H1 (cell line): ENCODE results near the gene CHST11. TPM values are rescaled to one million over a fixed set of nuclear protein-coding genes. Genes with fewer than 3 reads are reported as not detected.

Experiments
- BACH1 ChIP-seq: IDR thresholded peaks from 2 replicates; pipeline ENCODE4 v1.6.1; 2012; ENCODE audit warnings: low read length, improper control_type of control experiment
- RAD21 ChIP-seq, 2 experiments: IDR thresholded peaks in 1 of 2; conservative IDR thresholded peaks in 1 of 2; 2 replicates each; pipeline ENCODE4 v1.6.1; 2011; ENCODE audit warnings: low read depth in 2 of 2, low read length in 2 of 2, improper control_type of control experiment in 1 of 2, inconsistent platforms in 1 of 2, mild to moderate bottlenecking in 1 of 2, moderate library complexity in 1 of 2
- polyA plus RNA-seq, 7 experiments: library from polyadenylated mRNA; depleted of rRNA in 3 of 7; stranded (reverse) in 5 of 7; unstranded in 2 of 7; fragments of >200 nt in 5 of 7; fragments of 200-250 nt in 2 of 7; gene quantifications; 1 replicate in 5 of 7; 2 replicates in 1 of 7; 4 replicates in 1 of 7; pipeline versions ENCODE4 v1.2.1 to v1.2.3, GENCODE V29; 2011 to 2013; ENCODE audit warnings: missing spikeins in 2 of 7, mixed read lengths in 2 of 7
- total RNA-seq: library from RNA; stranded (reverse); fragmentation: NEBNext Ultra II Directional; extraction: Animal tissue kit (Norgen Biotek cat#: 25700); gene quantifications from 2 replicates; pipeline ENCODE4 v1.2.1, GENCODE V29; 2021
- TF ChIP-seq, protein P1 (sequence below): fragments of 300-600 bp; sonication (generic); IDR thresholded peaks from 2 replicates; pipeline ENCODE4 v1.7.1; 2012; ENCODE audit warnings: low read length, moderate library complexity, mild to moderate bottlenecking, inconsistent platforms; ENCODE audit not compliant: insufficient replicate concordance

The CHST11 gene
- total and polyA plus RNA-seq, 2 of the 8 experiments (the other 6 are each of a cell fraction or from before 2014, with no cell fraction given): 14.4 to 20.8 TPM

- TF ChIP-seq RAD21 (IDR thresholded peaks at IDR 0.05 in 1 of 2, conservative IDR thresholded peaks at IDR 0.05 in 1 of 2; ENCODE audit: low read depth in 2 of 2, low read length in 2 of 2) (no peak), BACH1 (no peak)
- TF ChIP-seq, protein P1, sequence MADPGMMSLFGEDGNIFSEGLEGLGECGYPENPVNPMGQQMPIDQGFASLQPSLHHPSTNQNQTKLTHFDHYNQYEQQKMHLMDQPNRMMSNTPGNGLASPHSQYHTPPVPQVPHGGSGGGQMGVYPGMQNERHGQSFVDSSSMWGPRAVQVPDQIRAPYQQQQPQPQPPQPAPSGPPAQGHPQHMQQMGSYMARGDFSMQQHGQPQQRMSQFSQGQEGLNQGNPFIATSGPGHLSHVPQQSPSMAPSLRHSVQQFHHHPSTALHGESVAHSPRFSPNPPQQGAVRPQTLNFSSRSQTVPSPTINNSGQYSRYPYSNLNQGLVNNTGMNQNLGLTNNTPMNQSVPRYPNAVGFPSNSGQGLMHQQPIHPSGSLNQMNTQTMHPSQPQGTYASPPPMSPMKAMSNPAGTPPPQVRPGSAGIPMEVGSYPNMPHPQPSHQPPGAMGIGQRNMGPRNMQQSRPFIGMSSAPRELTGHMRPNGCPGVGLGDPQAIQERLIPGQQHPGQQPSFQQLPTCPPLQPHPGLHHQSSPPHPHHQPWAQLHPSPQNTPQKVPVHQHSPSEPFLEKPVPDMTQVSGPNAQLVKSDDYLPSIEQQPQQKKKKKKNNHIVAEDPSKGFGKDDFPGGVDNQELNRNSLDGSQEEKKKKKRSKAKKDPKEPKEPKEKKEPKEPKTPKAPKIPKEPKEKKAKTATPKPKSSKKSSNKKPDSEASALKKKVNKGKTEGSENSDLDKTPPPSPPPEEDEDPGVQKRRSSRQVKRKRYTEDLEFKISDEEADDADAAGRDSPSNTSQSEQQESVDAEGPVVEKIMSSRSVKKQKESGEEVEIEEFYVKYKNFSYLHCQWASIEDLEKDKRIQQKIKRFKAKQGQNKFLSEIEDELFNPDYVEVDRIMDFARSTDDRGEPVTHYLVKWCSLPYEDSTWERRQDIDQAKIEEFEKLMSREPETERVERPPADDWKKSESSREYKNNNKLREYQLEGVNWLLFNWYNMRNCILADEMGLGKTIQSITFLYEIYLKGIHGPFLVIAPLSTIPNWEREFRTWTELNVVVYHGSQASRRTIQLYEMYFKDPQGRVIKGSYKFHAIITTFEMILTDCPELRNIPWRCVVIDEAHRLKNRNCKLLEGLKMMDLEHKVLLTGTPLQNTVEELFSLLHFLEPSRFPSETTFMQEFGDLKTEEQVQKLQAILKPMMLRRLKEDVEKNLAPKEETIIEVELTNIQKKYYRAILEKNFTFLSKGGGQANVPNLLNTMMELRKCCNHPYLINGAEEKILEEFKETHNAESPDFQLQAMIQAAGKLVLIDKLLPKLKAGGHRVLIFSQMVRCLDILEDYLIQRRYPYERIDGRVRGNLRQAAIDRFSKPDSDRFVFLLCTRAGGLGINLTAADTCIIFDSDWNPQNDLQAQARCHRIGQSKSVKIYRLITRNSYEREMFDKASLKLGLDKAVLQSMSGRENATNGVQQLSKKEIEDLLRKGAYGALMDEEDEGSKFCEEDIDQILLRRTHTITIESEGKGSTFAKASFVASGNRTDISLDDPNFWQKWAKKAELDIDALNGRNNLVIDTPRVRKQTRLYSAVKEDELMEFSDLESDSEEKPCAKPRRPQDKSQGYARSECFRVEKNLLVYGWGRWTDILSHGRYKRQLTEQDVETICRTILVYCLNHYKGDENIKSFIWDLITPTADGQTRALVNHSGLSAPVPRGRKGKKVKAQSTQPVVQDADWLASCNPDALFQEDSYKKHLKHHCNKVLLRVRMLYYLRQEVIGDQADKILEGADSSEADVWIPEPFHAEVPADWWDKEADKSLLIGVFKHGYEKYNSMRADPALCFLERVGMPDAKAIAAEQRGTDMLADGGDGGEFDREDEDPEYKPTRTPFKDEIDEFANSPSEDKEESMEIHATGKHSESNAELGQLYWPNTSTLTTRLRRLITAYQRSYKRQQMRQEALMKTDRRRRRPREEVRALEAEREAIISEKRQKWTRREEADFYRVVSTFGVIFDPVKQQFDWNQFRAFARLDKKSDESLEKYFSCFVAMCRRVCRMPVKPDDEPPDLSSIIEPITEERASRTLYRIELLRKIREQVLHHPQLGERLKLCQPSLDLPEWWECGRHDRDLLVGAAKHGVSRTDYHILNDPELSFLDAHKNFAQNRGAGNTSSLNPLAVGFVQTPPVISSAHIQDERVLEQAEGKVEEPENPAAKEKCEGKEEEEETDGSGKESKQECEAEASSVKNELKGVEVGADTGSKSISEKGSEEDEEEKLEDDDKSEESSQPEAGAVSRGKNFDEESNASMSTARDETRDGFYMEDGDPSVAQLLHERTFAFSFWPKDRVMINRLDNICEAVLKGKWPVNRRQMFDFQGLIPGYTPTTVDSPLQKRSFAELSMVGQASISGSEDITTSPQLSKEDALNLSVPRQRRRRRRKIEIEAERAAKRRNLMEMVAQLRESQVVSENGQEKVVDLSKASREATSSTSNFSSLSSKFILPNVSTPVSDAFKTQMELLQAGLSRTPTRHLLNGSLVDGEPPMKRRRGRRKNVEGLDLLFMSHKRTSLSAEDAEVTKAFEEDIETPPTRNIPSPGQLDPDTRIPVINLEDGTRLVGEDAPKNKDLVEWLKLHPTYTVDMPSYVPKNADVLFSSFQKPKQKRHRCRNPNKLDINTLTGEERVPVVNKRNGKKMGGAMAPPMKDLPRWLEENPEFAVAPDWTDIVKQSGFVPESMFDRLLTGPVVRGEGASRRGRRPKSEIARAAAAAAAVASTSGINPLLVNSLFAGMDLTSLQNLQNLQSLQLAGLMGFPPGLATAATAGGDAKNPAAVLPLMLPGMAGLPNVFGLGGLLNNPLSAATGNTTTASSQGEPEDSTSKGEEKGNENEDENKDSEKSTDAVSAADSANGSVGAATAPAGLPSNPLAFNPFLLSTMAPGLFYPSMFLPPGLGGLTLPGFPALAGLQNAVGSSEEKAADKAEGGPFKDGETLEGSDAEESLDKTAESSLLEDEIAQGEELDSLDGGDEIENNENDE: no peak
These were observed 46.0 kb upstream of the CHST11 start (continued) for GRCh38 chr12:104410786-104411185.
